ENCODE results near the gene SH3RF1.

Gene SH3RF1

DNA sequence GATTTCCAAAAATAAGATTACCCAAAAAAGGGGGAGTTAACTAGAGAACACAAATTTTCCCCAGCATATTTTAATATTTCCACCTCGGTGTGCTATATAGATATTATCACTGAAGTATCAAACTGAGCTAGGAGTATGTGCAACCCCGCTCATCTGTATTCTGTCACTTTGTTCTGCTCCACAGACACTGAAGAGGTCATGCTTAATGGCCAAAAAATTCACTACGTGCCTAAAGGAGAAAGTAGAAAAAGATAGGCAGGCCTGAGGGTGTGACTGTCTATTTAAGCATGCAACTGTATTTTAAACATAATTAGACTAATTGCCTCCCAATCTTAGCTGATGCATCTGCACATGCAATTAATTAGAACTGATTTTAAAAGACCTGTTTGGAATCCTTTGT lies 24.5 kb downstream of the SH3RF1 start:
- no peak overlapping the region for H3K4me3 ChIP-seq (ENCODE audit: low read depth, low read length)
- DNase-seq (ENCODE audit: low read depth) = no peak
- TF ChIP-seq, protein P1, sequence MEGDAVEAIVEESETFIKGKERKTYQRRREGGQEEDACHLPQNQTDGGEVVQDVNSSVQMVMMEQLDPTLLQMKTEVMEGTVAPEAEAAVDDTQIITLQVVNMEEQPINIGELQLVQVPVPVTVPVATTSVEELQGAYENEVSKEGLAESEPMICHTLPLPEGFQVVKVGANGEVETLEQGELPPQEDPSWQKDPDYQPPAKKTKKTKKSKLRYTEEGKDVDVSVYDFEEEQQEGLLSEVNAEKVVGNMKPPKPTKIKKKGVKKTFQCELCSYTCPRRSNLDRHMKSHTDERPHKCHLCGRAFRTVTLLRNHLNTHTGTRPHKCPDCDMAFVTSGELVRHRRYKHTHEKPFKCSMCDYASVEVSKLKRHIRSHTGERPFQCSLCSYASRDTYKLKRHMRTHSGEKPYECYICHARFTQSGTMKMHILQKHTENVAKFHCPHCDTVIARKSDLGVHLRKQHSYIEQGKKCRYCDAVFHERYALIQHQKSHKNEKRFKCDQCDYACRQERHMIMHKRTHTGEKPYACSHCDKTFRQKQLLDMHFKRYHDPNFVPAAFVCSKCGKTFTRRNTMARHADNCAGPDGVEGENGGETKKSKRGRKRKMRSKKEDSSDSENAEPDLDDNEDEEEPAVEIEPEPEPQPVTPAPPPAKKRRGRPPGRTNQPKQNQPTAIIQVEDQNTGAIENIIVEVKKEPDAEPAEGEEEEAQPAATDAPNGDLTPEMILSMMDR (IDR thresholded peaks at IDR 0.05; ENCODE audit: insufficient read depth, low read depth, low read length, missing control alignments) = no peak

DNA sequence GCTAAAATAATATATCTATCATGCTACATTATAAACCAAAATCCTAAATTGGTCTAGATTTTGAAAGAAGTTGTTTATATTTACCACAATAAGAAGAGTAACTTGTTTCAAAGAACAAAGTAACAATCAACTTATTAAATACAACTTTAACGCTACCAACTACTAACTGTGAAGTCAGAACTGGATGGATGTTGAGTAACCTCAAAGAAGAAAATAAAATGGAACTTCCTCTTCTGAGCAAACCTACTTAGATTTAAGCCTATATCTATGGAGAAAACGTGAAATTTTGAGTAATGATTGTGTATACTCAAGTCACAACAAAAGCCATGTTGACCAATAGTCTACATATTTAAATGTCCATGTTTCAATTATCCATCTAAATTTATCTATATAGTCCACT lies 25.7 kb downstream of the SH3RF1 start:
- no peak overlapping the region for H3K4me3 ChIP-seq (ENCODE audit: low read depth, low read length)
- no peak for DNase-seq (ENCODE audit: low read depth)
- TF ChIP-seq, protein P1 (IDR thresholded peaks at IDR 0.05; ENCODE audit: insufficient read depth, low read depth, low read length, missing control alignments) = no peak

DNA sequence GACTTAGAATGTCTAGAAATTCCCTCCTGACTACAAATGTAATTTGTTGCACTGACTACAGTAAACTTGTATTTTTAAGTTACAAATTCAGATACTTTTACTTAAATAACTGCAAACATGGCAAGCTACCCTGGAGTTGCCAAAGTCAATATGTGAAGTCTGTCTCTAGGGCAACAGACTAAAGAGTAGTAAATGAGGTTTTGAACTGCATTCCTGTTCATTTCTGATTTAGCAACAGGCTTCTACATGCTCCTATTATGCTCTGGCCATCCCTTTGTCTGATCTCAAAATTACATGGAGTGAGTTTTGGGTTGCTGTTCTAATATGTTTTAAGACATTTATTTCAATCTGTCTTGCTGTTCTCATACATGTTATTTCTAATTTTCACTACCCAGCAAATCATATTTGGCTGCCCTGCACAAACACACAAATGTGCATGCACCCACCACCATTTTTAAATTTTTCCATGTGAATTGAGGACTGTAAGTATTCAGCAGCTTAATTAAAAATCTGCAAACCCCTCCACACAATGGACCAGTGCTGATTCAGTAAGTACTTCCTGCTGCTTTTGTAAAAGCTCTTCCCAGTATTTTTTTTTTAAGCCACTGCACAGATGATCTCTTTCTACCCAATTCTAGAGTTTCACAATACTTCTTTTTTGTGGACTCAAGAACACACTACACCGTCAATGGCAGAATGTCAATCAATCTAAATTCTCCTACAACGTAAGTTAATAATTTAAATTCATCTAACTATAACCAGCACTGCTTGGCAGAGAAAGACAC lies 26.7 kb downstream of the SH3RF1 start:
- DNase-seq (ENCODE audit: low read depth) = no peak
- TF ChIP-seq, protein P1 (IDR thresholded peaks at IDR 0.05; ENCODE audit: insufficient read depth, low read depth, low read length, missing control alignments) = no peak
- H3K4me3 ChIP-seq (ENCODE audit: low read depth, low read length) = no peak overlapping the region

DNA sequence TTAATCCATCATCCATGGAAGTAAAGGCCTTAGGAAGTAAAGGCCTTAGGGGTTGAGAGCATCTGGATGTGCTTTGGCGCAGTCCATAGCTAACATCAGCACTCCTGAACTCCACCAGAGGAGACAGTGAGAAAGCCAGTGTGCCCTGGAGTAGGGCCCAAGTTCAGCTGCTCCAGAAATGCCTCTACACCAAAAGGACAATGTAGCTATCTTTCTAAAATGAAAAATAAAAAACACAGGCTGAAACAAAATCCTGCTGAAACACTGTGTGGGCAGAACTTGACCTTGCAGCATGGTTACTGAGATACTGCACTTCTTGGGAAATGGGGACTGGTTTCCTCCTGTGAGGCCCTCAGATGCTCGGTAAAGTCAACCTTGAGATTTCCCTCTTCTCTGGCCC lies 29.3 kb downstream of the SH3RF1 start:
- no peak overlapping the region for H3K4me3 ChIP-seq (ENCODE audit: low read depth, low read length)
- TF ChIP-seq, protein P1 (IDR thresholded peaks at IDR 0.05; ENCODE audit: insufficient read depth, low read depth, low read length, missing control alignments) = no peak
- no peak for DNase-seq (ENCODE audit: low read depth)

DNA sequence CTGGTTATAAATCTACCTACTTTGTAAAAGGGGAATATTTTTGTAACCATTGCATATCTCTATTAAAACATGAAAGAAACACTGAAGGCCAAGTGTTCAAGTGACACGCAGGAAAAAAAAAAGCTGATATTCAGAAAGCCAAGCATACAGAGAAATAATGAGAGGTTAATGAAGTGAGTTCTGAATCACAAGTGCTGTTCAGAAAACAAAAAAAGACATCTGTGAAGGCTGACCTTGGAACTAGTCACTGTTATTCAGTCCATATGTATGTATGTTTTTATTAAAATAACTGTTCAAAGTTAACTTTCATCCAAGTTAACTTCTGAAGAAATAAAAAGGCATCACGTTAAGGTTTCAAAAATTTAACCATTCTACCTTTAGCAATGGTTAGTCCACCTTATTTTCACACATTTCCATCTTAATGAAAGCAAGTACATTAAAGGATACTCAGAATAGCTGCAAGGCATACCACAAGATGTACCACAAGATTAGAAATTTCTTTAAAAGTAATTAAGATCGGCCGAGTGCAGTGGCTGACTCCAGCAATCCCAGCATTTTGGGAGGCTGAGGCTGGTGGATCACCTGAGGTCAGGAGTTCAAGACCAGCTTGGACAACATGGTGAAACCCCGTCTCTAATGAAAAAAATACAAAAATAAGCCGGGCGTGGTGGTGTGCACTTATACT lies 31.4 kb downstream of the SH3RF1 start:
- TF ChIP-seq, protein P1 (IDR thresholded peaks at IDR 0.05; ENCODE audit: insufficient read depth, low read depth, low read length, missing control alignments) = no peak
- no peak overlapping the region for H3K4me3 ChIP-seq (ENCODE audit: low read depth, low read length)
- DNase-seq (ENCODE audit: low read depth) = no peak

DNA sequence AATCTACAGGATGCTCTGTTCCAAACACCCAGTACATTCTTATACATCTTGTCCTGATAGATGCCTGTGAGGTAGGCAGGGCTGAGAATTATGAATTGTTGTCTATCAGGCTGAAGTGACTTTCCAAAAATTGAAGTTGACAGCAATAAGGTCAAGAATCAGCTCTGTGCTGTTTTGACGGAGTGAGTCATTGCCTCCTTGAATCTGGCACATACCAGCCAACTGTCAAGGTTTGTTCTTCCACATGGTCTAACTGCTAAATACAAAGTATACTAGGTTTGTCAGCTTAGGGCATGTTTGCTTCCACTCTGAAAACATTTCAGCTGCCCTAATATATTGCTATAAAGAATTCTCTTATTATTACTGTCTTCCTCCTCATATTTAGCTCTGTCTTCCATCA lies 32.3 kb downstream of the SH3RF1 start:
- no peak for DNase-seq (ENCODE audit: low read depth)
- TF ChIP-seq, protein P1 (IDR thresholded peaks at IDR 0.05; ENCODE audit: insufficient read depth, low read depth, low read length, missing control alignments) = no peak
- no peak overlapping the region for H3K4me3 ChIP-seq (ENCODE audit: low read depth, low read length)

Measured in GM12865 (cell line).